Measurements from ENCODE around the gene FGF16.
A peak's percentile ranks its signal among the peaks of the same experiment; 100 is the strongest.
"Not testable (repeated sequence)": the region's sequence is repeated elsewhere in the genome, so short reads cannot be mapped to it uniquely, and the experiment has no call there.

Gene FGF16

DNA sequence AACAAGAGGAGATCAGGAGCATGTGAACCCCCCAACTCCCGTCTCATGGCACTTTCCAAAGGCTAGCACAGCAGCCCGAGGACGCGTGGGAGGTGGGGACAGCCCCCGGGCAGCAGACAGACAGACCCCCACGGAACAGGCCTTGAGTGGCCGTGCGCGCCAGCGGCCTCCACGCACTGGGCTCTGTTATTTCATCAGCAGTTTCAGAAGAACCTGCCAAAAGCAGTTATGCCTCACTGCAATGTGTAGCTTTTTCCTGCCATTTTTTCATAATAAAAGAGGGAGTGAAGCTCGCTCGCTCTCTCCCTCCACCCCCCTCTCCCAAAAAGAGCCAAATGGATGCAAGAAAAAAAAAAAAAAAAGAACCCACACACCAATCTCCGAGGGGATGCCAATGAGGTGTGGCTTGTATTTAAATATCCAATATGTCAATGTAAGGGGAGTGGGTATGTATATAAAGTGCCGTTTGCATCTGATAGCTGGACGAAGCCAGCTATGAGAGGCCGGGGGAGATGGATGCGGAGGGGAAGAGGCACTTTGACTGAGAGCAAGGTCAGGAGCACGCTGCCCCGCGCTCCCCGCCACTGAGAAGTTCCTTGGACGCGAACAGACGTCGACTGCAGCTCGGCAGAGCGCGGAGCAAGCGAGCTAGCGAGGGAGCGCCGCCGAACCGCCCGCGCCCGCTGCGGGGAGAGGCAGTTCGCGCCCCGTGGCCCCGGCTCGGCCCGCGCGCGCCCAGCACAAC, at the start of gene FGF16:
FGF16 (plus strand) TSS at position 482 of the 745 bp plus-strand sequence. CDS start 286 bp downstream, outside the sequence.
- DNase-seq (ENCODE audit: low read depth): no peak

DNA sequence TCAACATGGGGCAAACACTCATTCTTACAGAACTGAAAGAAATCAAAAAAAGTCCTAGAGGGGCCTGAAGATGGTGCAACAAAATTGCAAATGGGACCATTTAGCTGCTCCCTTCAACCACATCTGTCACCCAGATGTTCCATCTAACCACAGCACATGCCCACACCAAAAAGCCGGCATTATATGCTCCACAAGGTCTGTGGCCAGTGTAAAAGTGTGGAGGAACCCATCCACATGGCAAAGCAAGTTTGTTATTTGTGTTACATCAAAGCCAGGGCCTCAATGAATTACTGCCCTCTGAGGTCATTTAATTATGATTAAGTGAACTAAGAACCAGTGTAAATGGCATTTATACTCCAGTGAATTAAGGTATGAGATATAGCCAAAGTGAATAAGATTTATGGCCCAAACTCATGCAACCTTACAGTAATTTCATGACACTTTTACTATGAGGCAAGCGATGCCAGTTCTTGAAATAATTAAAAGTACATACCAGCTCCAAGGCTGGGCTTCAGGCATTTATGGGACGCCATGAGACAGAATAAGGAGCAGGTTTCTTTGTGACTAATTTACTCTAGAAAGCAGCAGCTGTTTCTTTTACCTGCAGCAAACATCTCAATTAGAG, 48.7 kb upstream of the FGF16 start:
- DNase-seq (ENCODE audit: low read depth): no peak

DNA sequence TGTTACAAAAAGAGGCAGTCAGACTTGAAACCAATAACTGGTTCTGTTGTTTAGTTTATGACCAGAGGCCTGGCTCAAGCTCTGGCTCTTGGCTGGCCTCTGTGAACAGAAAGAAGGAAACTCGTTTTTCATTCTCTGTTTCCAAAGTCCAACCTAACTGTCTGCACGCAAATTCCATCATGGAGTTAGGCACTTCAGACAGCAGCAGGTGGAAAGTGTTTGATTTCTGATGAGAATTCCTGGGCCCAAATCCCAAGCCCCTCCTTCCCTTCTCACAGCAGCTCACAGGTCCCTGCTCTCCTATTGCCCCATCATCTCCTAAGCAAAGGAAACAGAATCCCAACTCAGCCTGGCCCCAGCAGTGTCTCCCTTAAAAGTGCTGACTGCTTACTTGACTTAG, 42.8 kb upstream of the FGF16 start:
- no peak for DNase-seq (ENCODE audit: low read depth)

DNA sequence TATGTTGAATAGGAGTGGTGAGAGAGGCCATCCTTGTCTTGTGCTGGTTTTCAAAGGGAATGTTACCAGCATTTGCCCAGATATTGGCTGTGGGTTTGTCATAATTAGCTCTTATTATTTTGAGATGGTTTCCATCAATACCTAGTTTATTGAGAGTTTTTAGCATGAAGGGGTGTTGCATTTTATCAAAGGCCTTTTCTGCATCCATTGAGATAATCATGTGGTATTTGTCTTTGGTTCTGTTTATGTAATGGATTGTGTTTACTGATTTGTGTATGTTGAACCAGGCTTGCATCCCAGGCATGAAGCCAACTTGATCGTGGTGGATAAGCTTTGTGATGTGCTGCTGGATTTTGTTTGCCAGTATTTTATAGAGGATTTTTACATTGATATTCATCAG, 39.4 kb upstream of the FGF16 start:
- DNase-seq (ENCODE audit: low read depth): not testable (repeated sequence)

DNA sequence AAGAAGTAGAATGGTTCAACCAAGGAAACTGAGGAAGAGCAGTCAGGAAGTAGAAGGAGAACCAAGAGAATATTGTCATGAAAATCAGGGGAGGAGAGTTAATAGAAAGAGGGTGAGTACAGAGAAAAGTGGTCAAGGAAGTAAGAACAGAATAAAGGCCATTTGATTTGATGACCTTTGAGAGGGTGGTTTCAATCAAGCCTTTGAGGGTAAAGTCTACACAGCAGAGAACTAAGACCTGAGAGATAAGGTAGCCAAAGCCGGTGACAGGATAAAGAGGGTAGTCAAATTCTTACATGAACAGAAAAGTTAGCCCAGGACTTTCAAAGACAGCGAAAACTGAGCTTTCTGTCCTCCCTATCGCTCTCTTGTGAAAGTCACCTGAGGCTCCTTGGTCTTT, 34.6 kb upstream of the FGF16 start:
- DNase-seq (ENCODE audit: low read depth): no peak

DNA sequence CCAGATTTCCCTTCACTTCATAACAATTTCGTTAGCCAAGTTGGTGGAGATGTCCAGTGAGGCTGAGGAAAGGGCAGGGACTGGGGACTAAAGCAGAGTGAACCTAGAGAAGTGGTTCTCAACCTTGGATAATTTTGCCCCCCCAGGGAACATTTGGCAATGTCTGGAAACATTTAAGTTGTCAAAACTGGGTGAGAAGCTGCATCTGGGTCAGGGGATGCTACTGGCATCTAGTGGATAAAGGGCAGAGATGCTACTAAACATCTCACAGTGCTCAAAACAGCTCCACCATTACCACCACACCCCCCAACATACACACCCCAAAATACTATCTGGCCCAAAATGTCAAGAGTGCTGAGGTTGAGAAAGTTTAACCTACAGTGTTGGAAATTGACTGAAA, 32.0 kb upstream of the FGF16 start:
- DNase-seq (ENCODE audit: low read depth): no peak

DNA sequence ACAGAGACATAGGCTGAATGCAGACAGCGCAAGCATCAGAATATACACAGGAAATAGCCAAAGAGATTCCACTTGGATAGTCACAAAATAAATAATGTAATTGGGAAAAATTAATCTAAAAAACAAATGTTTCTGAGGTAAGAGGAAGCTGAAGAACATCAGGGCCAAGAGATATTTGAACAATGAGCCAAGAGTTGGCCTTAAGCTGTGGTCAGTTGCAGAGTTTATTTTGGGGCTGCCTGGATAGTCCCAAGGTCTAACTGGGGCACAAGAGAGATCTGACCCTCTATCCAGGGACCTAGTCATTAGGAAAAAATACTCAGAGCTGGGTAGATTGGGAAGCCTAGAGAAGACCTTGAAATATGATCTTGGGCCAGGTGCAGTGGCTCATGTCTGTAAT, 31.3 kb upstream of the FGF16 start:
- no peak for DNase-seq (ENCODE audit: low read depth)

DNA sequence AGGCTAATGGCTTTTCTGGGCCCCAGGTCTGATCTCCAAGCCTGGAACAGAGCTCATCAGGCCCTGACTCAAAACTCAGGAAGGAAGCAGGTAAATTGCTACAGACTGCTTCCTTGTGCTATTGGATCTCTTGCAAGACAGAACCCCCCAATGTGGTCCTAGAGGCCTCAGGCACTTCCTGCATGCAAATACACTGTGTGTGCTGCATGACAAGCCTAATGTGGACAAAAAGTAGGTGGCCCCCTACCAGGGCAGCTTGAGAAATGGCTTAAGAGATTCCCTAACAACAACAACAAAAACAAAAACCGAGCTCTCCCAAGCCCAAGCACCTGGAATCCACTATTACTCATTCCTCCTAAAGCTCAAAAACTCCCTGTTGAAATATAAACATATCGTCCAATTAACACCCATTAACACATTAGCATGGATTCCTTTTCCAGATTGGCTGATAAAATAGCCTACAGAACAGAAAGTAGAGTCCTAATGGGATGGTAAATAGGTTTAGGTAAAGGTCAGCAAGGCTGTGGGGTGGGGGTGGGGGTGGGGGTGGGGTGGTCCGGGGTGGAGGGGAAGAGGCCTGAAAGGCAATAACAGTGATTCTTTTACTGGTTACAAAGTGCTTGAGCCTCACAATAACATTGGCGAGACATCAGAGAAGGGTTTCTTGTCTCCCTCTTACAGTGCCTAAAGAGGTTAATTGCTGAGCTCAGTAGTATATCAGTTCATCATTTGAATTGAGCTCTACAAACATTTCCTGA, 24.1 kb upstream of the FGF16 start:
- DNase-seq (ENCODE audit: low read depth): no peak

DNA sequence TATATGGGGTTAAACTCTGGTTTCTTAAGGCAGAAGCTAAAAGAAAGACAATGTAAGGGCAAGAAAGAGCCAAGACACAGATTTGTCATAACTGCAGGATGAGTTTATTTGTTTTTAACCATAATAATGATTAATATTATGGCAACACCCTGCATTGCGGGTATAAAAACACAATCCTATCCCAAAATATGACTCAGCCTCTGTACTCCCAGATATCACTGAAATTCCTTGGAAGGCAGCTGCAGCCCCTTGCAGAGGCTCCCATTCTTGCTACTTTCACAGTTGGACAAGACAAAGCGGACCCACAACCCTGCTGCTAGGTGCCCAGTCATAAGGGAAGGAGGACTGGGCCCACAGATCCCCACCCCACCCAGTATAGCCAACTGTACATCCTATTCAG, 20.4 kb upstream of the FGF16 start:
- DNase-seq (ENCODE audit: low read depth): no peak

DNA sequence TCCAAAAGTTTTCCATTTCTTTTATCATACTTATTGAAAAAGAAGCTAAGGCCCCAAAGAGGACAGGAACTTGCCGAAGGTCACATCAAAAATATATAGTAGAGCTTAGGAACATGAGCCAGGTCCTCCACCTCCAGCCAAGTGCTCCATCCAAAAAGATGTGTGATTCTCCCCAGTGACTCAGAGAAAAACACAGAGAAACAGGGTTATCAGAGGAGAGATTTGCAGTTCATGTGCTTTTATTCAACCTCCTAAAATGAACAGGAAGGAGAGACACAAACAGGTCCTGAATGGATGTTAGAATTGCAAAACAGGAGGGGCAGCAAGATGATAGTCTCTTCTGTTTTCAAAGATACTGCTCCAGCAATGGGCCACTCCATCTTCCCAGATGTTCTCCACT, 19.6 kb upstream of the FGF16 start:
- DNase-seq (ENCODE audit: low read depth): no peak

DNA sequence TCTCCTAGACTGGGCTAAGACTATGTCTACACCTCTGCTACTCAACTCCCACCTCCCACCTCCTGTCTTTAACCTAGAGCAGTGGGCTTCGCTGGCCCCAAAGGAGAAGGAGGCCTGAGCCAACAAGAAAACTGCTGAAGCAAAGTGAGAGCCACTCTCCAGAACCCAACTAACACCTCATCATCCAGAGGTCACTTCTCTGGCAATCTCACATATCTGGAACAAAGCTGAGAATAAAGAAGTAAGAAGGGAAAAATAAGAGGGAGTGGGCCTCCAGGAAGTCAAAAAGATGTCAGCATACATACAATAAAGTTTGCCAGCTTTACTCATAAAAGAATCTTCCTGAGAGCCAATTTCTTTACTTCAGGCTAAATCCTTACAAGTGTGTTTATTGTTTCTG, 18.6 kb upstream of the FGF16 start:
- DNase-seq (ENCODE audit: low read depth): no peak

DNA sequence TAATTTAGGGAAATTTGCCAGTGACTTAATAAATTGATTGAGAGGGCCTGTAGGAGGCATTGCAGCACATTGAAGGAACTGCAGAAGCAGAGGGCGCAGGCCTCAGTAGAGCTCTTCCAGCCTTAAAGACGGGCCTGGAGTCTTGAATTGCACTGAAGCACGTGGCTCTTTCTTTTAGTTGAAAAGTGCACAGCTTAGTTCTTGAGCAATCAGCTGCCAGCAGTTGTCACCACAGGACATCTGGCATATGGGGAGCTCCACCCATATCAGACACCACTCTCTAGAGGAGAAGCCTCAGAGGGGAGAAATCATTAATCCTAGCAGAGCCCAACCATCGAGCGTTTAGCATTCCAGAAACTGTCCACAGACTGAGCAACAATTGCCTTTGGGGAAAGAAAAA, 16.0 kb upstream of the FGF16 start:
- peak; percentile 33 for DNase-seq (ENCODE audit: low read depth)

DNA sequence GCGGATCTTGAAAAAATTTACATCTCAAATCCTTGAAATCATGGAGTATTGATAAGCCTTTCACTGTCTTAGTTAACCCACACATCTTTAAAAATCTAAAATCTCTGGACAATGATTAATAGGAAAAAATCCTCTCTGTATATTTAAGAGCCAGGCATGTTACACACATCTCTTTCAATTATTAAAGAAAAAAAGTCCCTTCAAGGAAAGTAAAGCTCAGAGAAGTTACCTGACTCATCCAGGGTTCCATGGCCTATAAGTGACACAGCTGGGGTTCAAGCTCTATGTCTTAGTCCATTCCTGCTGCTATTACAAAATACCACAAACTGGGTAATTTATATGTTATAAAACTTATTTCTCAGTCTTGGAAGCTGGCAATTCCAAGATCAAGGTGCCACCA, 14.2 kb upstream of the FGF16 start:
- no peak for DNase-seq (ENCODE audit: low read depth)

DNA sequence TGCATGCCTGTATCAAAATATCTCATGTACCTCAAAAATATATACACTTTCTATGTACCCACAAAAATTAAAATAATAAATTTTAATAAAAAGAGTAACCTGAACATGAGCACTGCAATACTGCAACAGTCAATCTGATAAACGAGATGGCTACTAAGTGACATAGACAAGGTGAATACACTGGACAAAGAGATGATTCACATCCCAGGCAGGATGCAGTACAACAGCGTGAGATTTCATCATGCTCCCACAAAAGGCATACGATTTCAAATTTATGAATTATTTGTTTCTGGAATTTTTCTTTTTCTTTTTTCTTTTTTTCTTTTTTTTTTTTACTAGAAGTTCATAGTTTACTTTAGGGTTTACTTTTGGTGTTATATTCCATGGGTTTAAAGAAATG, 12.2 kb upstream of the FGF16 start:
- DNase-seq (ENCODE audit: low read depth): no peak

DNA sequence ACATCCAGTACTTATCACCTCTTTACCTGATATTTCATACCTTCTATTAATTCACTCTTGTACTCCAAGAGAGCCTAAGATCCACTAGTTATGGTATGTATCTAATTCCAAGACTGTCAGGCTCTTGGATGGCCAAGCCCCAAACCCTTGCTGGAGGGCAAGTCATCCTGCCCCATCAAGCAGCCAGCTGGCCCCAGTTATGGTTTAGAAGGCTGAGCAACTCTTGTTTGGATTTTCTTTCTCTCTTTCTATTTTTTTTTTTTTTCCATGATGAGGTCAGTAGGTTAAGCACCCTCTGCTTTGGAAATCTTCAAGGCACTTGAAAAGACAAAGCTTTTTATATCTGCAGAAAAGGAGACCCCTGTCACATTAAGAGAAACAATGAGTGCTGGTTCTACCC, 10.9 kb upstream of the FGF16 start:
- no peak for DNase-seq (ENCODE audit: low read depth)

DNA sequence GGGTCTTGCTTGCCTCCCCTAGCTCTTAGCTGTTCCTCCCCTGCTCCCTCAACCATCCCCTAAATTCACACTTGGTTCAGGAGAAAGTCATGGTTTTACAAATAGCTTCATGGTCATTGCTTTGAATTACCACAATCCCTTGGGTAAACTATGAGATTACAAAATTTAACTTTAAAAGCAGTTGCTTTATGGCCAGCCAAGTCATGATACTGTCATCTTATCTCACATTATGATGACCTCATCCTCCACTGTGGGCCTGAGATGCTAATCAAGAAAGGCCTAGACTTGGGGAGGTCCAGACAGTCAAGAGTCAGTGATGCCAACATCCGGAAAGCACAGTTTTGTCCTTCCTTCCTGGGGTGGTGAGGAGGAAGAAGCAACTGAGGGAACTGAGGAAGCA, 10.5 kb upstream of the FGF16 start:
- no peak for DNase-seq (ENCODE audit: low read depth)

DNA sequence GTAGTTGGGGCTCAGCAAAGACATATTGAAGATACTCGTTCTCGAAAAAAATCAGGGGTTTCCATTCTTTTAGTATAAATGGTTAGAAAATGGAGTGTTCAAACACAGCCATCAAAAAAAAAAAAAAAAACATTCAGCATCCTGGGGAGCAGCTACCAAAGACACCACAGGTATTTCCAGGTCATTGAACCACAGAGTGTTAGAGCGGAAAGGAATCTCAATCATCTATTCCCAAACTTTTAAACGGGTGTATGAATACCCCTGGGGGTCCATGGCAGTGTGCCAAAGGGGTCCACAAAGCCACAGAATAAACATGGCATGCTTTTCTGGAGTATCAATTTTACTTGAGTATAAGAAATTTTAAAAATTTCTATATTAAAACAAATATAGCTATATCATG, 6.9 kb upstream of the FGF16 start:
- no peak for DNase-seq (ENCODE audit: low read depth)

DNA sequence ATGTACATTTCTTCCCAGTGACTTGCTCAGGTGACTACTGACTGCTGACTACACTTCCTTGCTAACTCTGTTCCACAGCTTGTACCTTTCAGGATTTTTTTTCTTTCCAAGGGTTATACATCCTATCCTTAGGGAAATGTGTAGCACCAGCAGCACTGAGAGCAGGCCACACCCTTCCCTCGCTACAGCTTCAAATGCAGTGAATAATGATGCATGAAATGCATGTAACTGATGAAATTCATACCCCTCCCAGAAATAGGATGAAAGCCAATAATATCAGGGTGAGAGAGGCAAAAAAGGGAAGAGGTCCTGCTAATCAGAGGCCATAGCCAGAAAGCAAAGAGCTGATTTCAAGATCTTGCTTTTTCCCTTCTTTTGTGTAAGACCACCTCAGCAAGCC, 6.2 kb upstream of the FGF16 start:
- DNase-seq (ENCODE audit: low read depth): no peak

DNA sequence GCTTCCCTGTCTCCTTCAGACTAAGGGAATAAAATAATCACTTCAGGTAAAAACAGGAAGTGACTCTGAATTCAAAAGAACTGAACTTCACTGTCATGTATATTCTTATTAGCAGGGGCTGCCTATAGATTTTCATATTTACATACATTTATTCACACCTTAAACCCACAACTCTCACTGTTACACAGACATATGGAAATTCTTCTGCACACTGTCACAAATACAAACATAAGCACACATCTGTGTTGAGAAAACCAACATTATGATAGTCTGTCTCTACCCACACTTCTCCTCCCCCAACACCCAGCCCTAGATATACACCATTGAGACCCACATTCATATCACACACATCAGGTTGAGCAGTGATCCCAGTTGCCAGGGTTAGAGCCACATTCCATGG, 5.7 kb upstream of the FGF16 start:
- DNase-seq (ENCODE audit: low read depth): no peak

DNA sequence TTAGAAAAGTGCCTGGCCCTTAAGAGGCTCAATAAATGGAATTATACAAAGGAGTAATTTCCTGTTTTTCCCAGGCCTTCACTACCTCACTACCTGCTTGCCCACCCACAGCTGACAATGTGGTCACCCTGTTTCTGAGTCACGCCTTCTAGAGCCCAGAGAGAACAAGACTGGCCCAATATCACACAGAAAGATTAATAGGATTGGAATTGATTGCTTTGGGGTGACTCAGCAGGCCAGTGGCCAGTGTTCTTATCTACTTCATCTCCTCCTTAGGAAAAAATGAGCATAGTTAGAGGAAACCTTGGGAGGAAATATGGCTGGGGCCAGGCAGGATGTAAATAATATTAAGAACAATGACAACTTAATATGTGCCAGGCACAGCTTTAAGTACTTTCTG, 4.5 kb upstream of the FGF16 start:
- DNase-seq (ENCODE audit: low read depth): peak; percentile 5

DNA sequence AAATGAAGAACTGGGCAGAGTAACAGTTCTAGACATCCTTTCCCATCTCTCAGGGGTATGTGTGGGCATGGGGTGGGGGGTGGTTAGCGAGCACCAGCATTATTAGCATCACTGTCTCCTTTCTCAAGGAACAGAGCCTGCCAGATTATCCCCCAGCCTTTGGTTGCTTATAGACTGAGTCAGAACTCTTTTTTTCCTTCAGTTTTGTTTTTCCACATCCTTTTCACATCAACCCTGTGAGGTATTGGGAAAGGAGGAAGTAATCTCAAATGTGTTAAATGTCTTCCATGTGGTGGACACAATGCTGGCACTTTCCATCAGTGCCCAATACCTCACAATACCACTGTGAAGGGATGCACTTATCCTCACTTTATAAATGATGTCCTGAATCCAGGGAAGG, 3.1 kb upstream of the FGF16 start:
- DNase-seq (ENCODE audit: low read depth): no peak

DNA sequence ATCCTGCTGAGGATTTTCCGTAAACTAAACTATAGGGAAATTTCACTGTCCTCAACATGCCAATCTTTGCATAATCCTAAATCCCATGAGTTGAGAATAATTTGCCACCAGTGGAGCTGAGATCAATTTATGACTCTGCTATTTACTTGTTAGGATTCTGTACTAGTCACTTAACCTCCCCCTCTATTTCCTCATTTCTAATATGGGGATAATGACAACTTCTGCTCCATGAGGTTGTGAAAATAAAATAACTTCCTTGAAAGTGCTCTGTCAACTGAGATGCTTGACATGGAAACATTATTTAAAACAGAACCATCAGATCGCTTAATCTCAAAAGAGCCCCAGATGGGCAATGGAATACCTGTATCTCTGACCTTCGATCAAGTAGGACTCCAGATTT, 2.6 kb upstream of the FGF16 start:
- no peak for DNase-seq (ENCODE audit: low read depth)

DNA sequence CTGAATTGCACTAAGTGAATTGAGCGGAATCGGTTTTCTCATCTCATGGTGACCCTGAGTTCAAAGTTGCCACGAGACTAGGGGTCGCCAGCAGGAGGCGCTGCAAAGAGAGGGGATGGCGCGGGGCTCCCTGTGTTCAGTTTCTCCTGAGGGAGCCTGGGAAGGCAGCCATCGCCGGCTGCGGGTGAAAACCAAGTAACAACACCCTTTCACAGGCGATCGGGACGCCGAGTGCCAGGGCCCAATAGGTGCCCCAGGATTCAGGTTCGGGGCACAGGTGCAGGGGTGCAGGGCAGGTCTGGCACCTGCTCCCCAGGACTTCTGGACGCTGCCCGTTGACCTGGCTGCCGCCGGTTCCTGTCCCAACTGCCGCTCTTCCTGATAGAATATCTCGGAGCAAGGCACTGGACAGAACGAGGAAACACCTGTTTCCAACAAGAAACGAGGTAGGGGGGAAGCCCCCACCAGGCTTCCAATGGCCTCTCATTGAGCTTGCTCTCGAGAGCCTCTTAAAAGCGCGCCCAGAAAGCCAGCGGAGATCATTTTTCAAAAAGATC, 1.1 kb upstream of the FGF16 start:
- DNase-seq (ENCODE audit: low read depth): no peak

Measured in fibroblast of the conjunctiva (primary cell).